Panc1 (cell line): ENCODE measurements around the gene C15orf39. TPM values are rescaled to one million over a fixed set of nuclear protein-coding genes. Genes with fewer than 3 reads are reported as not detected.

ENCODE experiments used
- ATAC-seq: fragments of 200-7000 bp; cut with Tn5 transposase; 2 replicates; pipeline ENCODE4 v1.9.1; 2020; ENCODE audit warnings: mild to moderate bottlenecking, moderate library complexity
- BruUV-seq: library from RNA; stranded (reverse); fragments of 400-500 nt; replicated peaks from 2 replicates; lab custom pipeline; 2021; lab: Mats Ljungman, UMichigan
- CTCF ChIA-PET: fragments of 300-600 bp; sonication (Branson Sonifier 250); formaldehyde crosslinking; loops from one replicate; lab custom pipeline; 2022; ENCODE audit warnings: antibody characterized with exemption; lab: Charles Lee
- POLR2A ChIA-PET: fragments of 300-600 bp; sonication (Branson Sonifier 250); formaldehyde crosslinking; loops from one replicate; lab custom pipeline; 2022; ENCODE audit warnings: antibody characterized with exemption; lab: Charles Lee
- DNase-seq: peaks from one replicate; pipeline ENCODE4 v3.0.0-alpha.2; 2010; ENCODE audit warnings: low read depth, low spot score
- H3K27ac ChIP-seq: 2 replicates; pipeline ENCODE4 v1.5.1; 2011; ENCODE audit warnings: mild to moderate bottlenecking, low read length, inconsistent platforms
- H3K27me3 ChIP-seq: fragments of 200-500 bp; sonication (Bioruptor generic); 2 replicates; pipeline ENCODE4 v1.6.0; 2014; ENCODE audit warnings: low read length, inconsistent platforms; ENCODE audit not compliant: control insufficient read depth, insufficient read depth
- H3K36me3 ChIP-seq: fragments of 200-500 bp; sonication (Bioruptor generic); 2 replicates; pipeline ENCODE4 v1.5.1; 2014; ENCODE audit warnings: inconsistent platforms, mild to moderate bottlenecking, low read length, moderate library complexity; ENCODE audit not compliant: control insufficient read depth, insufficient read depth
- H3K4me1 ChIP-seq: 2 replicates; pipeline ENCODE4 v1.5.1; 2011; ENCODE audit warnings: inconsistent platforms, mild to moderate bottlenecking, low read length, moderate library complexity; ENCODE audit not compliant: control insufficient read depth, insufficient read depth
- H3K4me3 ChIP-seq, 2 experiments: 2 replicates each; pipeline ENCODE4 v1.5.1; 2011 to 2012; ENCODE audit warnings: low read depth in 2 of 2, low read length in 2 of 2, mild to moderate bottlenecking in 2 of 2, inconsistent platforms in 1 of 2, moderate library complexity in 1 of 2
- H3K9me3 ChIP-seq: fragments of 200-500 bp; sonication (Bioruptor generic); 2 replicates; pipeline ENCODE4 v1.5.1; 2014; ENCODE audit warnings: low read depth, mild to moderate bottlenecking, inconsistent platforms, low read length, moderate library complexity; ENCODE audit not compliant: control insufficient read depth, insufficient read depth
- POLR2AphosphoS5 ChIP-seq: IDR thresholded peaks from 2 replicates; pipeline ENCODE4 v1.6.1; 2012; ENCODE audit warnings: mild to moderate bottlenecking, low read depth, low read length, moderate library complexity
- SIN3A ChIP-seq: IDR thresholded peaks from 2 replicates; pipeline ENCODE4 v1.6.1; 2012; ENCODE audit warnings: low read depth, mild to moderate bottlenecking, low read length, moderate library complexity, borderline replicate concordance; ENCODE audit not compliant: insufficient read depth
- TCF7L2 ChIP-seq: IDR thresholded peaks from 2 replicates; pipeline ENCODE4 v1.6.1; 2011; ENCODE audit warnings: mild to moderate bottlenecking, low read depth, low read length, inconsistent platforms
- in situ Hi-C: cut with HindIII; loops from 2 replicates; pipeline ENCODE4 v1.10.0; 2016; ENCODE audit warnings: low sequenced_read_pairs, low pct_unique_long_range_greater_than_20kb
- intact Hi-C: fragments of 100-400 bp; cut with micrococcal nuclease; formaldehyde crosslinking; loops from one replicate; pipeline ENCODE4 v1.10.0; 2022; ENCODE audit not compliant: unreplicated experiment
- total RNA-seq: library from RNA; stranded (reverse); gene quantifications from one replicate; pipeline ENCODE4 v1.2.1, GENCODE V29; 2021; ENCODE audit not compliant: unreplicated experiment
- TF ChIP-seq, protein P1 (sequence below), 2 experiments: IDR thresholded peaks; 2 replicates each; pipeline ENCODE4 v1.6.1; 2011 to 2012; ENCODE audit warnings: low read depth in 2 of 2, control low read depth in 1 of 2, low read length in 1 of 2, mild to moderate bottlenecking in 1 of 2, moderate library complexity in 1 of 2; ENCODE audit not compliant: insufficient read depth in 1 of 2
- TF ChIP-seq, protein P2 (sequence below): fragments of 450-650 bp; IDR thresholded peaks from 2 replicates; pipeline ENCODE4 v1.5.1; 2017; ENCODE audit warnings: mild to moderate bottlenecking

Gene C15orf39
- total RNA-seq, 1 experiment from 2014 or later = 17.6 TPM

GRCh38 chr15:75171408-75171807 is 30.3 kb upstream of the C15orf39 start:
- Histone ChIP-seq H3K36me3 (no peaks in the 10 kb centered on the region), H3K4me1 (no peaks in the 10 kb centered on the region), H3K4me3 (no peak overlapping the region), H3K9me3 (no peaks in the 10 kb centered on the region), H3K27me3 (no peaks in the 10 kb centered on the region), H3K27ac (no peak overlapping the region)
- DNase-seq (no peak), ATAC-seq (no peak)
- TF ChIP-seq, protein P1, sequence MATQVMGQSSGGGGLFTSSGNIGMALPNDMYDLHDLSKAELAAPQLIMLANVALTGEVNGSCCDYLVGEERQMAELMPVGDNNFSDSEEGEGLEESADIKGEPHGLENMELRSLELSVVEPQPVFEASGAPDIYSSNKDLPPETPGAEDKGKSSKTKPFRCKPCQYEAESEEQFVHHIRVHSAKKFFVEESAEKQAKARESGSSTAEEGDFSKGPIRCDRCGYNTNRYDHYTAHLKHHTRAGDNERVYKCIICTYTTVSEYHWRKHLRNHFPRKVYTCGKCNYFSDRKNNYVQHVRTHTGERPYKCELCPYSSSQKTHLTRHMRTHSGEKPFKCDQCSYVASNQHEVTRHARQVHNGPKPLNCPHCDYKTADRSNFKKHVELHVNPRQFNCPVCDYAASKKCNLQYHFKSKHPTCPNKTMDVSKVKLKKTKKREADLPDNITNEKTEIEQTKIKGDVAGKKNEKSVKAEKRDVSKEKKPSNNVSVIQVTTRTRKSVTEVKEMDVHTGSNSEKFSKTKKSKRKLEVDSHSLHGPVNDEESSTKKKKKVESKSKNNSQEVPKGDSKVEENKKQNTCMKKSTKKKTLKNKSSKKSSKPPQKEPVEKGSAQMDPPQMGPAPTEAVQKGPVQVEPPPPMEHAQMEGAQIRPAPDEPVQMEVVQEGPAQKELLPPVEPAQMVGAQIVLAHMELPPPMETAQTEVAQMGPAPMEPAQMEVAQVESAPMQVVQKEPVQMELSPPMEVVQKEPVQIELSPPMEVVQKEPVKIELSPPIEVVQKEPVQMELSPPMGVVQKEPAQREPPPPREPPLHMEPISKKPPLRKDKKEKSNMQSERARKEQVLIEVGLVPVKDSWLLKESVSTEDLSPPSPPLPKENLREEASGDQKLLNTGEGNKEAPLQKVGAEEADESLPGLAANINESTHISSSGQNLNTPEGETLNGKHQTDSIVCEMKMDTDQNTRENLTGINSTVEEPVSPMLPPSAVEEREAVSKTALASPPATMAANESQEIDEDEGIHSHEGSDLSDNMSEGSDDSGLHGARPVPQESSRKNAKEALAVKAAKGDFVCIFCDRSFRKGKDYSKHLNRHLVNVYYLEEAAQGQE (IDR thresholded peaks at IDR 0.05; ENCODE audit: insufficient read depth in 1 of 2, low read depth in 2 of 2, low read length in 1 of 2) = no peak
- TF ChIP-seq TCF7L2 (no peak), POLR2AphosphoS5 (no peak), SIN3A (no peak)
- TF ChIP-seq, protein P2, sequence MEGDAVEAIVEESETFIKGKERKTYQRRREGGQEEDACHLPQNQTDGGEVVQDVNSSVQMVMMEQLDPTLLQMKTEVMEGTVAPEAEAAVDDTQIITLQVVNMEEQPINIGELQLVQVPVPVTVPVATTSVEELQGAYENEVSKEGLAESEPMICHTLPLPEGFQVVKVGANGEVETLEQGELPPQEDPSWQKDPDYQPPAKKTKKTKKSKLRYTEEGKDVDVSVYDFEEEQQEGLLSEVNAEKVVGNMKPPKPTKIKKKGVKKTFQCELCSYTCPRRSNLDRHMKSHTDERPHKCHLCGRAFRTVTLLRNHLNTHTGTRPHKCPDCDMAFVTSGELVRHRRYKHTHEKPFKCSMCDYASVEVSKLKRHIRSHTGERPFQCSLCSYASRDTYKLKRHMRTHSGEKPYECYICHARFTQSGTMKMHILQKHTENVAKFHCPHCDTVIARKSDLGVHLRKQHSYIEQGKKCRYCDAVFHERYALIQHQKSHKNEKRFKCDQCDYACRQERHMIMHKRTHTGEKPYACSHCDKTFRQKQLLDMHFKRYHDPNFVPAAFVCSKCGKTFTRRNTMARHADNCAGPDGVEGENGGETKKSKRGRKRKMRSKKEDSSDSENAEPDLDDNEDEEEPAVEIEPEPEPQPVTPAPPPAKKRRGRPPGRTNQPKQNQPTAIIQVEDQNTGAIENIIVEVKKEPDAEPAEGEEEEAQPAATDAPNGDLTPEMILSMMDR = no peak
- POLR2A ChIA-PET = no interaction called here
- in situ Hi-C loops = no loop called here
- CTCF ChIA-PET = no interaction called here
- intact Hi-C loops = no loop called here
- BruUV-seq = no TSS peak

GRCh38 chr15:75172284-75172820 is 29.3 kb upstream of the C15orf39 start:
- in situ Hi-C loops (no loop called here), intact Hi-C loops (no loop called here)
- no TSS peak for BruUV-seq
- CTCF ChIA-PET = no interaction called here
- Histone ChIP-seq H3K9me3 (no peaks in the 10 kb centered on the region), H3K36me3 (no peaks in the 10 kb centered on the region), H3K27ac (no peak overlapping the region), H3K4me1 (no peaks in the 10 kb centered on the region), H3K4me3 (no peak overlapping the region), H3K27me3 (no peaks in the 10 kb centered on the region)
- DNase-seq (no peak), ATAC-seq (no peak)
- TF ChIP-seq, protein P2 = no peak
- no peak for TF ChIP-seq TCF7L2
- TF ChIP-seq POLR2AphosphoS5 = no peak
- TF ChIP-seq, protein P1 (IDR thresholded peaks at IDR 0.05; ENCODE audit: insufficient read depth in 1 of 2, low read depth in 2 of 2, low read length in 1 of 2) = no peak
- TF ChIP-seq SIN3A = no peak
- POLR2A ChIA-PET = no interaction called here
